ENCODE results near the gene ASPSCR1.

The ASPSCR1 gene

DNA sequence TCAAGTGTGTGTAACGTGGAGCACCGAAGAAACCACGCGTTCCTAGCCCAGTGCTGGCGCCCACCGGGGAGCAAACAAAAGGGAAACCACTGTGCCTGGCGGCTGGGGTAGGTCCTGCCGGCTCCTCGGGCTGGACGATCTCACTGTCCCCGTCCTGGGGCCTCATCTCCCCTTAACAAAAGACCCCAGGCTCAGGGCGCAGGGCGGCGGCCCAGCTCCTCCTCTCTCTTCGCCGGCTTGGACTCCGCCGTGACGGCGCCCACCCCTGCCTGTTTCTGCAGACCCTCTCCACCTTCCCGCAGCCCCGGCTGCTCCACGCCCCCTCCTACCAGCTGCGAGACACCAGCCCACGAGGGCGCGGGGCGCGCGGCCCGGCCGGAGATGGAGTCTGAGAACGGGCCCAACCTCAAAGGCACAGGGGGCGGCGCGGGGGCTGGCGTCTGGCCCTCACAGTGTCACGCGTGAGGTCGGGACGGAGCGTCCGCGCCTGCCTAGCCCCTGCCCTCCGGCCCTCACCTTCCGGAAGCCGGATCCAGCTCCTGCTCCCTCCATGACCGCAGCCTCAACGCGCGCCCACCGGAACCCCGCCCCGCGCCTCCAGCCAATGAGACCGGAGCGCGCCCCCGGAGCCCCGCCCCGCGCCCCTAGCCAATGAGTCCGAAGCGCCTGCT is 45.0 kb downstream of the ASPSCR1 start, which contains the start of gene CENPX:
CENPX (minus strand) TSS at position 569 of the 671 bp plus-strand sequence; CDS start at position 552, 17 bp downstream.
- no peak for DNase-seq (ENCODE audit: low read depth)
- H3K4me3 ChIP-seq (ENCODE audit: low read length), result peak within 1 kb of the TSS; percentile 70
- TF ChIP-seq, protein P1, sequence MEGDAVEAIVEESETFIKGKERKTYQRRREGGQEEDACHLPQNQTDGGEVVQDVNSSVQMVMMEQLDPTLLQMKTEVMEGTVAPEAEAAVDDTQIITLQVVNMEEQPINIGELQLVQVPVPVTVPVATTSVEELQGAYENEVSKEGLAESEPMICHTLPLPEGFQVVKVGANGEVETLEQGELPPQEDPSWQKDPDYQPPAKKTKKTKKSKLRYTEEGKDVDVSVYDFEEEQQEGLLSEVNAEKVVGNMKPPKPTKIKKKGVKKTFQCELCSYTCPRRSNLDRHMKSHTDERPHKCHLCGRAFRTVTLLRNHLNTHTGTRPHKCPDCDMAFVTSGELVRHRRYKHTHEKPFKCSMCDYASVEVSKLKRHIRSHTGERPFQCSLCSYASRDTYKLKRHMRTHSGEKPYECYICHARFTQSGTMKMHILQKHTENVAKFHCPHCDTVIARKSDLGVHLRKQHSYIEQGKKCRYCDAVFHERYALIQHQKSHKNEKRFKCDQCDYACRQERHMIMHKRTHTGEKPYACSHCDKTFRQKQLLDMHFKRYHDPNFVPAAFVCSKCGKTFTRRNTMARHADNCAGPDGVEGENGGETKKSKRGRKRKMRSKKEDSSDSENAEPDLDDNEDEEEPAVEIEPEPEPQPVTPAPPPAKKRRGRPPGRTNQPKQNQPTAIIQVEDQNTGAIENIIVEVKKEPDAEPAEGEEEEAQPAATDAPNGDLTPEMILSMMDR (conservative IDR thresholded peaks at IDR 0.05; ENCODE audit: low read depth, low read length), result no peak

- peak within 1 kb of the TSS; percentile 70 for H3K4me3 ChIP-seq (ENCODE audit: low read length)
- peak; percentile 98 for DNase-seq (ENCODE audit: low read depth)
- TF ChIP-seq, protein P1 (conservative IDR thresholded peaks at IDR 0.05; ENCODE audit: low read depth, low read length), result no peak
These were observed 45.6 kb downstream of the ASPSCR1 start, which contains the start of gene LRRC45 for GRCh38 chr17:82022981-82023446. Gene LRRC45 (plus strand): TSS chr17:82023305. CDS start chr17:82023644, 339 bp downstream.

GRCh38 chr17:82023447-82024241 is 46.2 kb downstream of the ASPSCR1 start:
- TF ChIP-seq, protein P1 (conservative IDR thresholded peaks at IDR 0.05; ENCODE audit: low read depth, low read length), result no peak
- no peak for DNase-seq (ENCODE audit: low read depth)
- H3K4me3 ChIP-seq (ENCODE audit: low read length), result peak overlapping the region; percentile 61

- H3K4me3 ChIP-seq (ENCODE audit: low read length), result no peak overlapping the region
- DNase-seq (ENCODE audit: low read depth), result no peak
- TF ChIP-seq, protein P1 (conservative IDR thresholded peaks at IDR 0.05; ENCODE audit: low read depth, low read length), result no peak
These were observed 47.4 kb downstream of the ASPSCR1 start for GRCh38 chr17:82024859-82025258.

DNA sequence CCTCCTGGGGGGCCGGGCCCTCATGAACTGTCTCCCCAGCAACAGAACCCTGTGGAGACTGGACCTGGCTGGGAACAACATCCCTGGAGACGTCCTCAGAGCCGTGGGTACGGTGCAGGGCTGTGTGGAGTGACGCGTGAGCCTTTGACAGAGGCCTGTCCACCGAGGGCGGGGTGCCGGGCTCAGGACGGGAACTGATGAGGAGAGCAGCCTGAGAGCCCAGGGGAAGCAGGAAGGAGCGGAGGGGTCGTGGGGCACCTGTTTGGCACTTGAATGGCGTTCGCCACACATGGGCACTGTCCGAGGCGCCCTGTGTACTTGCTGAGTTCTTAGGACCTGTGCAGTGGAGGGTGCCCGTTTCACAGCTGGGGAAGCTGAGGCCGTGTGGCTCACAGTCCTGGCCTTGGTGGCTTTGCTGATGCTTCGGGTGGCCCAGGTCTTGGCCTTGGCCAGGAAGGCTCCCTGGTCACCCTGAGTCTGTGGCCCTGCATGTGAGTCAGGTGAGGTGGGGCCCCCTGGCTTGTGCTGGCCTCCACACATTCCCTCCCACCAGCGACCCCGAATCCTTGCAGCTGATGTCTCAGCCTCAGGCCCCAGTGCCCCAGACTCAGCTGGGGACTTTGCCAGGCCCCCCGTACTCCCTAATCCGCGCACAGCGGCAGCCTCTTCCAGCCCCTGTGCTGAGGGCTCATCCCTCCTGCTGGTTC is 48.1 kb downstream of the ASPSCR1 start:
- DNase-seq (ENCODE audit: low read depth), result no peak
- no peak overlapping the region for H3K4me3 ChIP-seq (ENCODE audit: low read length)
- TF ChIP-seq, protein P1 (conservative IDR thresholded peaks at IDR 0.05; ENCODE audit: low read depth, low read length), result no peak

DNA sequence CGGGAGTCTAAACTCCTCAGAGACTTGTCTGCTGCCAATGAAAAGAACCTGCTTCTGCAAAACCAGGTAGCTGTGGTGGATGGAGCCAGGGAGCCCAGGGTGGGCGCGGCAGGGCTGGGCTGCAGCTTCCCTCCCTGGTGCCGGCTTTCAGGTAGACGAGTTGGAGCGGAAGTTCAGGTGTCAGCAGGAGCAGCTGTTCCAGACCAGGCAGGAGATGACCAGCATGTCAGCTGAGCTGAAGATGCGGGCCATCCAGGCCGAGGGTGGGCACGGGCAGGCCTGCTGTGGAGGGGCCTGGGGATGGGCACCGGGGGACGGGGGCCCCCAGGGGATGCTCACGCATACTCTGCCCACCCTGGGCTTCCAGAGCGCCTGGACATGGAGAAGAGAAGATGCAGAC is 50.8 kb downstream of the ASPSCR1 start:
- DNase-seq (ENCODE audit: low read depth), result no peak
- H3K4me3 ChIP-seq (ENCODE audit: low read length), result no peak overlapping the region
- TF ChIP-seq, protein P1 (conservative IDR thresholded peaks at IDR 0.05; ENCODE audit: low read depth, low read length), result no peak

All from retinal pigment epithelial cell (primary cell).